HepG2 (cell line): ENCODE data around the gene SRBD1. TPM values are rescaled to one million over a fixed set of nuclear protein-coding genes. Genes with fewer than 3 reads are reported as not detected.

Experiments
- ATAC-seq: fragments of 200-7000 bp; cut with Tn5 transposase; 3 replicates; pipeline ENCODE4 v1.9.1; 2020; ENCODE audit warnings: mild to moderate bottlenecking, moderate library complexity
- BruUV-seq: library from RNA; stranded (reverse); fragments of 400-500 nt; replicated peaks from 2 replicates; lab custom pipeline; 2021; lab: Mats Ljungman, UMichigan
- CTCF ChIA-PET: fragments of 300-600 bp; formaldehyde crosslinking; extraction: SDS; loops from one replicate; lab custom pipeline; 2021; ENCODE audit warnings: low total read pairs, inconsistent platforms, low intra/inter-chr PET ratio; lab: Yijun Ruan, JAX
- POLR2A ChIA-PET: fragments of 350-600 bp; sonication (Branson Sonifier 250); formaldehyde crosslinking; loops from one replicate; lab custom pipeline; 2020; ENCODE audit warnings: antibody characterized with exemption, inconsistent platforms; lab: Yijun Ruan, JAX
- DNase-seq: peaks from one replicate; pipeline ENCODE4 v3.0.0-alpha.2; 2015; ENCODE audit warnings: low spot score
- FAIRE-seq: peaks from 3 replicates; lab custom pipeline; 2011; peaks lifted over from hg19 to GRCh38; lab: Jason Lieb, UNC
- H2AFZ ChIP-seq: one replicate; pipeline ENCODE4 v1.6.1; 2011; ENCODE audit warnings: low read length, inconsistent platforms
- H3K27ac ChIP-seq: fragments of 300-600 bp; 3 replicates; pipeline ENCODE4 v1.8.0; 2011; ENCODE audit warnings: mixed run types, mild to moderate bottlenecking, mixed read lengths, low read length, inconsistent platforms; ENCODE audit not compliant: insufficient read depth; ENCODE audit errors: extremely low read length
- H3K27me3 ChIP-seq, 2 experiments: fragments of 200-600 bp in 1 of 2; 2 replicates in 1 of 2; 3 replicates in 1 of 2; pipeline versions ENCODE4 v1.6.0 to v1.8.0; 2011; ENCODE audit warnings: low read length in 2 of 2, mild to moderate bottlenecking in 2 of 2, moderate library complexity in 2 of 2, inconsistent platforms in 1 of 2; ENCODE audit not compliant: insufficient read depth in 2 of 2, control insufficient read depth in 1 of 2
- H3K36me3 ChIP-seq, 2 experiments: fragments of 200-600 bp in 1 of 2; replicated peaks in 1 of 2; 2 replicates in 1 of 2; 3 replicates in 1 of 2; pipeline versions ENCODE4 v1.5.1 to v1.8.0; 2011; ENCODE audit warnings: low read length in 2 of 2, inconsistent platforms in 1 of 2; ENCODE audit not compliant: insufficient read depth in 2 of 2, control insufficient read depth in 1 of 2
- H3K4me1 ChIP-seq: 2 replicates; pipeline ENCODE4 v1.5.1; 2012; ENCODE audit warnings: low read length, inconsistent platforms; ENCODE audit not compliant: insufficient read depth
- H3K4me2 ChIP-seq: 2 replicates; pipeline ENCODE4 v1.6.0; 2011; ENCODE audit warnings: low read depth, low read length, inconsistent platforms
- H3K4me3 ChIP-seq, 3 experiments: fragments of 200-600 bp in 1 of 3; sonication (generic), shearing (Covaris generic) in 1 of 3; replicated peaks in 1 of 3; 2 replicates each; pipeline ENCODE4 v1.5.1; 2011 to 2016; ENCODE audit warnings: low read length in 3 of 3, inconsistent platforms in 2 of 3, low read depth in 2 of 3, mild to moderate bottlenecking in 2 of 3, control low read depth in 1 of 3, mixed read lengths in 1 of 3; ENCODE audit not compliant: insufficient read depth in 1 of 3
- H3K79me2 ChIP-seq: one replicate; pipeline ENCODE4 v1.6.1; 2011; ENCODE audit warnings: low read length, inconsistent platforms; ENCODE audit not compliant: insufficient read depth
- H3K9ac ChIP-seq: 2 replicates; pipeline ENCODE4 v1.6.0; 2011; ENCODE audit warnings: mild to moderate bottlenecking, low read depth, low read length, inconsistent platforms; ENCODE audit not compliant: insufficient read depth
- H3K9me3 ChIP-seq: 2 replicates; pipeline ENCODE4 v1.5.1; 2012; ENCODE audit warnings: mild to moderate bottlenecking, low read length
- H4K20me1 ChIP-seq: 2 replicates; pipeline ENCODE4 v1.6.0; 2011; ENCODE audit warnings: inconsistent platforms, mild to moderate bottlenecking, low read length, moderate library complexity; ENCODE audit not compliant: insufficient read depth
- CHCHD3 ChIP-seq: sonication (generic); formaldehyde crosslinking; IDR thresholded peaks from 2 replicates; pipeline ENCODE4 v1.8.0; 2022; ENCODE audit warnings: mild to moderate bottlenecking, missing genetic modification reagents, moderate library complexity
- FOXJ3 ChIP-seq: sonication (generic); formaldehyde crosslinking; IDR thresholded peaks from 2 replicates; pipeline ENCODE4 v1.4.0; 2020; ENCODE audit warnings: missing genetic modification reagents, mild to moderate bottlenecking, borderline replicate concordance
- HNF4A ChIP-seq: sonication (generic); formaldehyde crosslinking; IDR thresholded peaks from 2 replicates; pipeline ENCODE4 v1.4.0; 2020; ENCODE audit warnings: missing genetic modification reagents
- NAIF1 ChIP-seq: sonication (generic); formaldehyde crosslinking; IDR thresholded peaks from 2 replicates; pipeline ENCODE4 v1.5.0; 2020; ENCODE audit warnings: mild to moderate bottlenecking, missing genetic modification reagents, borderline replicate concordance
- NFE2L1 ChIP-seq: sonication (generic); formaldehyde crosslinking; IDR thresholded peaks from 2 replicates; pipeline ENCODE4 v1.4.0; 2020; ENCODE audit warnings: missing genetic modification reagents, mild to moderate bottlenecking, borderline replicate concordance
- NR3C1 ChIP-seq: sonication (generic); formaldehyde crosslinking; IDR thresholded peaks from 2 replicates; pipeline ENCODE4 v1.4.0; 2020; ENCODE audit warnings: missing genetic modification reagents
- TRIM24 ChIP-seq: sonication (generic); formaldehyde crosslinking; IDR thresholded peaks from 2 replicates; pipeline ENCODE4 v1.8.0; 2022; ENCODE audit warnings: mild to moderate bottlenecking, missing genetic modification reagents
- ZFX ChIP-seq: sonication (generic); formaldehyde crosslinking; IDR thresholded peaks from 2 replicates; pipeline ENCODE4 v1.4.0; 2020; ENCODE audit warnings: mild to moderate bottlenecking, low read depth, missing genetic modification reagents, moderate library complexity
- ZKSCAN5 ChIP-seq: sonication (generic); formaldehyde crosslinking; IDR thresholded peaks from 2 replicates; pipeline ENCODE4 v1.5.1; 2020; ENCODE audit warnings: mild to moderate bottlenecking, missing genetic modification reagents
- ZNF235 ChIP-seq: sonication (generic); formaldehyde crosslinking; IDR thresholded peaks from 2 replicates; pipeline ENCODE4 v1.8.1; 2023; ENCODE audit warnings: mild to moderate bottlenecking, missing genetic modification reagents, borderline replicate concordance
- ZNF354B ChIP-seq: sonication (generic); formaldehyde crosslinking; IDR thresholded peaks from 2 replicates; pipeline ENCODE4 v1.8.0; 2022; ENCODE audit warnings: mild to moderate bottlenecking, missing genetic modification reagents
- ZNF572 ChIP-seq: sonication (generic); formaldehyde crosslinking; IDR thresholded peaks from 2 replicates; pipeline ENCODE4 v1.5.1; 2020; ENCODE audit warnings: mild to moderate bottlenecking, missing genetic modification reagents
- ZNF724P ChIP-seq: sonication (generic); formaldehyde crosslinking; IDR thresholded peaks from 2 replicates; pipeline ENCODE4 v1.8.0; 2022; ENCODE audit warnings: missing genetic modification reagents, borderline replicate concordance
- ZSCAN25 ChIP-seq: sonication (generic); formaldehyde crosslinking; IDR thresholded peaks from 2 replicates; pipeline ENCODE4 v1.8.0; 2022; ENCODE audit warnings: mild to moderate bottlenecking, missing genetic modification reagents
- WGBS: methylation state at CpG from one replicate; pipeline ENCODE4 v1.1.6; 2017; ENCODE audit warnings: low lambda C conversion rate; 5-methylcytosine and 5-hydroxymethylcytosine counted together
- in situ Hi-C: cut with HindIII; loops from 2 replicates; pipeline ENCODE4 v1.10.0; 2017; ENCODE audit warnings: low pct_unique_long_range_greater_than_20kb; ENCODE audit not compliant: extremely low pct_ligation_motif_present
- intact Hi-C: fragments of 100-400 bp; cut with micrococcal nuclease; formaldehyde crosslinking; loops from one replicate; pipeline ENCODE4 v1.10.0; 2022; ENCODE audit not compliant: unreplicated experiment
- polyA plus RNA-seq, 8 experiments: library from polyadenylated mRNA; depleted of rRNA in 3 of 8; stranded (reverse) in 7 of 8; unstranded in 1 of 8; fragments of >200 nt; fragmentation: Illumina TruSeq in 4 of 8; extraction: Trizol in 4 of 8; gene quantifications; 2 replicates each; pipeline versions ENCODE4 v1.2.1 to v1.2.3, GENCODE V29; 2011 to 2016; ENCODE audit warnings: low read depth in 4 of 8, missing spikeins in 1 of 8, mixed read lengths in 1 of 8; ENCODE audit not compliant: insufficient read depth in 1 of 8
- total RNA-seq, 5 experiments: library from RNA; depleted of rRNA; stranded (reverse); fragments of >200 nt; fragmentation: Illumina TruSeq; extraction: Trizol; gene quantifications; 2 replicates each; pipeline ENCODE4 v1.2.3, GENCODE V29; 2016; ENCODE audit warnings: low read depth in 1 of 5
- TF ChIP-seq, protein P1 (sequence below): sonication (generic); formaldehyde crosslinking; IDR thresholded peaks from 2 replicates; pipeline ENCODE4 v1.4.0; 2020; ENCODE audit warnings: mild to moderate bottlenecking, missing genetic modification reagents
- TF ChIP-seq, protein P2 (sequence below): sonication (generic); formaldehyde crosslinking; IDR thresholded peaks from 2 replicates; pipeline ENCODE4 v1.5.0; 2020; ENCODE audit warnings: missing genetic modification reagents
- TF ChIP-seq, protein P3 (sequence below): sonication (generic); formaldehyde crosslinking; IDR thresholded peaks from 2 replicates; pipeline ENCODE4 v1.5.0; 2020; ENCODE audit warnings: missing genetic modification reagents
- TF ChIP-seq, protein P4 (sequence below): sonication (generic); formaldehyde crosslinking; IDR thresholded peaks from 2 replicates; pipeline ENCODE4 v1.5.0; 2020; ENCODE audit warnings: missing genetic modification reagents, mild to moderate bottlenecking, borderline replicate concordance

SRBD1 gene
- total and polyA plus RNA-seq, 2 of the 13 experiments (the other 11 are each of a cell fraction or from before 2014, with no cell fraction given) = 3.2 to 23.9 TPM

DNA sequence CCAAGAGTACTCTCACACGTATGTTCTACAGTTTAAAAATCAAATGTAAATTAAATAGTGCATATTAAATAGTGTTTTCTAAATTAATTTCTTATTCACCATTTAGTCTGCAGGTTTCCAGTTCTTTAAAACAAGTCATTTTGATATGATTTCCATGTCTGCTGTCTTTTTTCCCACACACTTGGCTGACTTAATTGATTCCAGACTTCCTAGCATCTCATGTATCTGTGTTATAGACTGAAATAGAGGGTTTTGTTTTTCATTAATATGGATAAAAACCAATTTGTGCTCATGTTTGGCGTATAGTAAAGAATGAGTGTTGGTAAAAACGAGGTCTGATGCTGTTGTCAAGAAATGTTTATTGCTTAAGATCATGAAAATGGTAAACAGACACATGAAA, 104.3 kb downstream of the SRBD1 start (continued):
- TF ChIP-seq, protein P1, sequence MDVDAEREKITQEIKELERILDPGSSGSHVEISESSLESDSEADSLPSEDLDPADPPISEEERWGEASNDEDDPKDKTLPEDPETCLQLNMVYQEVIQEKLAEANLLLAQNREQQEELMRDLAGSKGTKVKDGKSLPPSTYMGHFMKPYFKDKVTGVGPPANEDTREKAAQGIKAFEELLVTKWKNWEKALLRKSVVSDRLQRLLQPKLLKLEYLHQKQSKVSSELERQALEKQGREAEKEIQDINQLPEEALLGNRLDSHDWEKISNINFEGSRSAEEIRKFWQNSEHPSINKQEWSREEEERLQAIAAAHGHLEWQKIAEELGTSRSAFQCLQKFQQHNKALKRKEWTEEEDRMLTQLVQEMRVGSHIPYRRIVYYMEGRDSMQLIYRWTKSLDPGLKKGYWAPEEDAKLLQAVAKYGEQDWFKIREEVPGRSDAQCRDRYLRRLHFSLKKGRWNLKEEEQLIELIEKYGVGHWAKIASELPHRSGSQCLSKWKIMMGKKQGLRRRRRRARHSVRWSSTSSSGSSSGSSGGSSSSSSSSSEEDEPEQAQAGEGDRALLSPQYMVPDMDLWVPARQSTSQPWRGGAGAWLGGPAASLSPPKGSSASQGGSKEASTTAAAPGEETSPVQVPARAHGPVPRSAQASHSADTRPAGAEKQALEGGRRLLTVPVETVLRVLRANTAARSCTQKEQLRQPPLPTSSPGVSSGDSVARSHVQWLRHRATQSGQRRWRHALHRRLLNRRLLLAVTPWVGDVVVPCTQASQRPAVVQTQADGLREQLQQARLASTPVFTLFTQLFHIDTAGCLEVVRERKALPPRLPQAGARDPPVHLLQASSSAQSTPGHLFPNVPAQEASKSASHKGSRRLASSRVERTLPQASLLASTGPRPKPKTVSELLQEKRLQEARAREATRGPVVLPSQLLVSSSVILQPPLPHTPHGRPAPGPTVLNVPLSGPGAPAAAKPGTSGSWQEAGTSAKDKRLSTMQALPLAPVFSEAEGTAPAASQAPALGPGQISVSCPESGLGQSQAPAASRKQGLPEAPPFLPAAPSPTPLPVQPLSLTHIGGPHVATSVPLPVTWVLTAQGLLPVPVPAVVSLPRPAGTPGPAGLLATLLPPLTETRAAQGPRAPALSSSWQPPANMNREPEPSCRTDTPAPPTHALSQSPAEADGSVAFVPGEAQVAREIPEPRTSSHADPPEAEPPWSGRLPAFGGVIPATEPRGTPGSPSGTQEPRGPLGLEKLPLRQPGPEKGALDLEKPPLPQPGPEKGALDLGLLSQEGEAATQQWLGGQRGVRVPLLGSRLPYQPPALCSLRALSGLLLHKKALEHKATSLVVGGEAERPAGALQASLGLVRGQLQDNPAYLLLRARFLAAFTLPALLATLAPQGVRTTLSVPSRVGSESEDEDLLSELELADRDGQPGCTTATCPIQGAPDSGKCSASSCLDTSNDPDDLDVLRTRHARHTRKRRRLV = no peak
- TF ChIP-seq NFE2L1 (CRISPR knock-in tag) (no peak), NR3C1 (CRISPR knock-in tag) (no peak)
- TF ChIP-seq, protein P2, sequence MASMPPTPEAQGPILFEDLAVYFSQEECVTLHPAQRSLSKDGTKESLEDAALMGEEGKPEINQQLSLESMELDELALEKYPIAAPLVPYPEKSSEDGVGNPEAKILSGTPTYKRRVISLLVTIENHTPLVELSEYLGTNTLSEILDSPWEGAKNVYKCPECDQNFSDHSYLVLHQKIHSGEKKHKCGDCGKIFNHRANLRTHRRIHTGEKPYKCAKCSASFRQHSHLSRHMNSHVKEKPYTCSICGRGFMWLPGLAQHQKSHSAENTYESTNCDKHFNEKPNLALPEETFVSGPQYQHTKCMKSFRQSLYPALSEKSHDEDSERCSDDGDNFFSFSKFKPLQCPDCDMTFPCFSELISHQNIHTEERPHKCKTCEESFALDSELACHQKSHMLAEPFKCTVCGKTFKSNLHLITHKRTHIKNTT = no peak

DNA sequence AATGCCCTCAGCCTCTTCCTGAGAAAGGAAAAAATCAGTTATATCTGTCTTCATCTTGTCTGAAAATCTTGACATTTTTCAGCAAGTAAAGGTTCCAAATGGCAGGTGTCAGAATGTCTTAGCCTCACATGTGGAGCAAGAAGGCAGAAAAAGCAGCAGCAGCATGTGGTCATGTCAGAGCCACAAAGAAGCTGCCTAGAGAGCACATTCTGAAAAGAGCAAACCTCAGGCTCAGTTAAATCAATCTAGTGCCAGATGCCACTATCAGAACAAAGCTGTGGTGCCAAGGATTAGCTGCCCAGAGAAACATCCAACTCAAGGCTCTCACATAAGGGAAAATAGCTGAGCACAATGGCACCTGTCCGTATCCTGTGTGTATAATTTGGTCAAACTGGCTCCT, 105.9 kb downstream of the SRBD1 start:
- Histone ChIP-seq H3K9ac (no peak overlapping the region), H4K20me1 (no peaks in the 10 kb centered on the region), H2AFZ (no peak overlapping the region), H3K36me3 (no peaks in the 10 kb centered on the region), H3K4me1 (no peaks in the 10 kb centered on the region), H3K27ac (no peak overlapping the region), H3K4me2 (no peak overlapping the region), H3K27me3 (no peaks in the 10 kb centered on the region), H3K9me3 (0 out of 2 replicates have a peak, but pooled peaks cover 4% of the 10 kb centered on the region), H3K4me3 (no peak overlapping the region), H3K79me2 (no peaks in the 10 kb centered on the region)
- intact Hi-C loops = no loop called here
- no peak for DNase-seq
- POLR2A ChIA-PET = no interaction called here
- WGBS = 100% methylated on average over 1 of the region's 1 CpG
- no peak for ATAC-seq
- no TSS peak for BruUV-seq
- in situ Hi-C loops = no loop called here
- CTCF ChIA-PET = no interaction called here
- FAIRE-seq = no peak
- TF ChIP-seq ZNF235 (CRISPR knock-in tag) = no peak
- TF ChIP-seq ZNF572 = no peak
- TF ChIP-seq CHCHD3 = no peak
- TF ChIP-seq, protein P3, sequence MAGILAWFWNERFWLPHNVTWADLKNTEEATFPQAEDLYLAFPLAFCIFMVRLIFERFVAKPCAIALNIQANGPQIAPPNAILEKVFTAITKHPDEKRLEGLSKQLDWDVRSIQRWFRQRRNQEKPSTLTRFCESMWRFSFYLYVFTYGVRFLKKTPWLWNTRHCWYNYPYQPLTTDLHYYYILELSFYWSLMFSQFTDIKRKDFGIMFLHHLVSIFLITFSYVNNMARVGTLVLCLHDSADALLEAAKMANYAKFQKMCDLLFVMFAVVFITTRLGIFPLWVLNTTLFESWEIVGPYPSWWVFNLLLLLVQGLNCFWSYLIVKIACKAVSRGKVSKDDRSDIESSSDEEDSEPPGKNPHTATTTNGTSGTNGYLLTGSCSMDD (CRISPR knock-in tag) = no peak
- no peak for TF ChIP-seq ZNF724P (CRISPR knock-in tag)
- TF ChIP-seq ZSCAN25 (CRISPR knock-in tag) = no peak
- TF ChIP-seq HNF4A = no peak
- TF ChIP-seq NAIF1 (CRISPR knock-in tag) = no peak
- TF ChIP-seq ZFX (CRISPR knock-in tag) = no peak
- no peak for TF ChIP-seq TRIM24 (CRISPR knock-in tag)
- TF ChIP-seq, protein P4, sequence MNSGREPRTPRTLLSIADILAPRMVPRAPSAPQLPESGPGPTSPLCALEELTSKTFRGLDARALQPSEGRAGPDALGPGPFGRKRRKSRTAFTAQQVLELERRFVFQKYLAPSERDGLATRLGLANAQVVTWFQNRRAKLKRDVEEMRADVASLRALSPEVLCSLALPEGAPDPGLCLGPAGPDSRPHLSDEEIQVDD = no peak
- no peak for TF ChIP-seq FOXJ3 (CRISPR knock-in tag)
- TF ChIP-seq ZKSCAN5 (CRISPR knock-in tag) = no peak
- no peak for TF ChIP-seq ZNF354B
